Measurements from ENCODE around the gene ITGAL.
"Not testable (repeated sequence)": the region's sequence is repeated elsewhere in the genome, so short reads cannot be mapped to it uniquely, and the experiment has no call there.

The ITGAL gene

GRCh38 chr16:30458561-30459394 is 13.8 kb upstream of the ITGAL start:
- peak; percentile 97 for DNase-seq

- no peak for DNase-seq
Measured at GRCh38 chr16:30459456-30459855, 13.1 kb upstream of the ITGAL start.

GRCh38 chr16:30461426-30461825 is 11.1 kb upstream of the ITGAL start:
- peak; percentile 26 for DNase-seq

- no peak for DNase-seq
Measured at GRCh38 chr16:30464078-30464477, 8.5 kb upstream of the ITGAL start.

- no peak for DNase-seq
Measured at GRCh38 chr16:30470170-30470512, 2.4 kb upstream of the ITGAL start.

GRCh38 chr16:30470632-30470995 is 1.9 kb upstream of the ITGAL start:
- no peak for DNase-seq

- peak; percentile 45 for DNase-seq
Measured at GRCh38 chr16:30473231-30474073, 910 bp downstream of the ITGAL start.

GRCh38 chr16:30474074-30474452 is 1.5 kb downstream of the ITGAL start:
- DNase-seq = no peak

GRCh38 chr16:30474684-30475083 is 2.1 kb downstream of the ITGAL start:
- DNase-seq = no peak

- DNase-seq = no peak
Measured at GRCh38 chr16:30476991-30477390, 4.4 kb downstream of the ITGAL start.

GRCh38 chr16:30477773-30478172 is 5.2 kb downstream of the ITGAL start:
- not testable (repeated sequence) for DNase-seq

GRCh38 chr16:30478766-30479478 is 6.4 kb downstream of the ITGAL start:
- DNase-seq = no peak

GRCh38 chr16:30481381-30481780 is 8.8 kb downstream of the ITGAL start:
- no peak for DNase-seq

GRCh38 chr16:30482366-30482765 is 9.8 kb downstream of the ITGAL start:
- peak; percentile 76 for DNase-seq

- DNase-seq = no peak
Measured at GRCh38 chr16:30484887-30485286, 12.3 kb downstream of the ITGAL start.

- peak; percentile 52 for DNase-seq
Measured at GRCh38 chr16:30485818-30486436, 13.4 kb downstream of the ITGAL start.

GRCh38 chr16:30488764-30489605 is 16.4 kb downstream of the ITGAL start:
- DNase-seq = peak; percentile 20

- DNase-seq = peak; percentile 53
Measured at GRCh38 chr16:30490210-30490609, 17.7 kb downstream of the ITGAL start.

- no peak for DNase-seq
Measured at GRCh38 chr16:30491229-30491628, 18.7 kb downstream of the ITGAL start.

- peak; percentile 94 for DNase-seq
Measured at GRCh38 chr16:30491744-30492308, 19.3 kb downstream of the ITGAL start.

GRCh38 chr16:30493941-30494488 is 21.5 kb downstream of the ITGAL start:
- no peak for DNase-seq
